ENCODE results near the gene SRRM3.
"Not testable (repeated sequence)": the region's sequence is repeated elsewhere in the genome, so short reads cannot be mapped to it uniquely, and the experiment has no call there.

SRRM3 gene, protein sequence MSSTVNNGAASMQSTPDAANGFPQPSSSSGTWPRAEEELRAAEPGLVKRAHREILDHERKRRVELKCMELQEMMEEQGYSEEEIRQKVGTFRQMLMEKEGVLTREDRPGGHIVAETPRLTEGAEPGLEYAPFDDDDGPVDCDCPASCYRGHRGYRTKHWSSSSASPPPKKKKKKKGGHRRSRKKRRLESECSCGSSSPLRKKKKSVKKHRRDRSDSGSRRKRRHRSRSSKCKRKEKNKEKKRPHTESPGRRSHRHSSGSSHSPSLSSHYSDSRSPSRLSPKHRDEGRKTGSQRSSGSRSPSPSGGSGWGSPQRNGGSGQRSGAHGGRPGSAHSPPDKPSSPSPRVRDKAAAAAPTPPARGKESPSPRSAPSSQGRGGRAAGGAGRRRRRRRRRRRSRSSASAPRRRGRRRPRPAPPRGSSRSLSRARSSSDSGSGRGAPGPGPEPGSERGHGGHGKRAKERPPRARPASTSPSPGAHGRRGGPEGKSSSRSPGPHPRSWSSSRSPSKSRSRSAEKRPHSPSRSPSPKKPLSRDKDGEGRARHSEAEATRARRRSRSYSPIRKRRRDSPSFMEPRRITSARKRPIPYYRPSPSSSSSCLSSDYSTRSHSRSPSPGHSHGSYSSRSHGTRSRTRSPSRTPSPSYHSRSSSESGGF

DNA sequence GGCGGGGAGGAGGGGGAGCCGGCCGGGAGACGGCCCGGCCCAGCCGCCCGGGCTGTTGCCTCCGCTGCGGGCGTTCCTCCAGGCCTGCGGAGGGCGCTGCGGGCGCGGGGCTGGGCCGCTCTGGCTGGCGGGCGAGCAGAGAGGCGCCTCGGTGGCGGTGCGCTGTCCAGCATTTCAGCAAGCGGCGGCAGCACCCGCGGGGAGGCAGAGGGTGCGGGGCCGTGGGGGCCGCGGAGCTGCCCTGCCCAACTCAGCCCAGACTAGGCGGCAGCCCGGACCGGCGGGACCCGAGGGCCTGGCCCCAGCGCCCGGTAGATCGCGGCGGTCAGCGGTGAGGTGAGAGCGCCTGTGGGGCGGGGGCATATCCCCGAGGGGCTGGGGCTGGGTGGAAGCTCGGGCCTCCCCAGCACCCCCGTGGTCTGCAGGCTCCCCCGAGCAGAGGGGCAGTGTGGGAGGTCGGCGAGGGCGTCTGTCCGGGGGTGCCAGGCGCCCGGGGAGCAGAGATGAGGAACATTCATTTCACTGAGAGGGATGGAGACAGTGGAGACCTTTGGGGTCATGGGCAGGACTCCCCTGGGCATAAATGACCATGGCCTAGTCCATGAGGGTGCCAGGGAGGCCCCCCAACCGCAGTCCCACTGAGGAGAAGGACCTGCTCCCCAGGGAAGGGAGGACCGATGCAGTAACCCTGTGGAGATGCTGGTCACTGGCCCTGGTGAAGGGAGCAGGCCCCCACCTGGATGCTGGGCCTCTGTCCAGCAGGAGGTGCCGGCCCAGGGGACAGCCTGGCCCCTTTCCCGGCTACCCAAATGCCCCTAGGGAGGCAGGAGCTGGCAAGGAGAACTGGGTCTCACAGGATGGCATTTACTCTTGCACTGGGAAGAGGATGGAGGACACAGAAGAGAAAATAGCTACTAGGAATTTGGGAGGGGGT is at the start of gene SRRM3:
SRRM3 (plus strand) TSS at position 165 of the 934 bp plus-strand sequence. CDS start 33,171 bp downstream, outside the sequence.
- DNase-seq (ENCODE audit: low read depth) = no peak

DNA sequence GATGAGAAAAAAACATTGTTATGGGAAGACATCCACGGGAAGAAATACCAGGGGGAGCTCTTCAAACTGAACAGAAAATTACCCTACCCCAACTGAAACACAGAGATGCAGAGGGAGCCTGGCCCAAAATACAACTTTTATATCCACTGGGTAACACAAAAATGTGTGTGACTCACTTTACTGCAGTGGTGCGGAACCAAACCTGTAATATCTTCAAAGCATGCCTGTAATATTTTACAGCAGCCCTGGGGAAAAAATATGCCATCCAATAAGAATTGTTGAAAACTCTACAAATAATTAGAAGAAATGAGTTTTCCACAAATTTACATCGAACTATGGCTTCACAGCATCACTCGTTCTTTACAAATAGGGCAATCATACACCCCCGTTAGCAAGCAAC is 49.8 kb upstream of the SRRM3 start:
- no peak for DNase-seq (ENCODE audit: low read depth)

DNA sequence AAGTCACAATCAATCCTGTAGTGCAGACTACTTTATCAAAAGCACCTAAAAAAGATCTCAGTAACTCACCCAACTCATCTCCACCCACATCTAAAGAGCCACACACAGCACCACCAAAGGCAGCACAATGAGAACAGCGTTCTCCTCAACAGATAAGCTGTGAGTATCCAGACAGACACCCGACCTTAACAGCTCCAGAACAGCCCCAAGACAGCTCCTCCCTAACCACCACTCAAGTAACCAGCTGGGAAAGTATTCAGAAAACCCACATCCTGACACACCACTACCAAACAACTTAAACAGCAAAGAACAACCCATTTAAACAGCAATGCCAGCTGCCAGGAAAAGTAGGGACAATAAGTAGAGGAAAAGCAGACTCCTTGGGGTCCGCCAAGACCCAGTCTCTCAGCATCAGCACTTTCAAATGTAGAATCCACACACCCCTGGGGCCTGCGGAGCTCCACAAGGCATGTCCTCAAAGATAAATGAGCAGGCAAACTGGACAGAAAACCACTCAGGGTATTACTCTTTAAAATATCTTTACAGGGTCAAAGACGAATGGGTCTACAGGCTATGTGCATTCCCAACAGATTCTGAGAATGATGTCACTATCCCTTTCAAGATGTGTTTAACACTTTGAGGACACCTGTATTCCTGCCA is 48.0 kb upstream of the SRRM3 start:
- not testable (repeated sequence) for DNase-seq (ENCODE audit: low read depth)

DNA sequence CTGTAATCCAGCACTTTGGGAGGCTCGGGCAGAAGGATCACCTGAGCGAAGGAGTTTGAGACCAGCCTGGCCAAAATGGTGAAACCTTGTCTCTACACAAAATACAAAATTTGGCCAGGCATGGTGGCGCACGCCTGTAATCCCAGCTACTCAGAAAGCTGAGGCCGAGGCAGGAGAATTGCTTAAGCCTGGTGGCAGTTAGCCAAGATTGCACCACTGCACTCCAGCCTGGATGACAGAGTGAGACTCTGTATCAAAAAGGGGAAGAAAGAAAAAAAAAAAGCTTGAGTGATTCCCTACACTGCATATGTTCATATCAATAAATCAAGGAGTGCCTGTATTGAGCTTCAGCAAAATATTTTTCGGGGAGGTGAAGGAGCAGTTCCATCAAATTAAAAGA is 45.8 kb upstream of the SRRM3 start:
- DNase-seq (ENCODE audit: low read depth) = no peak

DNA sequence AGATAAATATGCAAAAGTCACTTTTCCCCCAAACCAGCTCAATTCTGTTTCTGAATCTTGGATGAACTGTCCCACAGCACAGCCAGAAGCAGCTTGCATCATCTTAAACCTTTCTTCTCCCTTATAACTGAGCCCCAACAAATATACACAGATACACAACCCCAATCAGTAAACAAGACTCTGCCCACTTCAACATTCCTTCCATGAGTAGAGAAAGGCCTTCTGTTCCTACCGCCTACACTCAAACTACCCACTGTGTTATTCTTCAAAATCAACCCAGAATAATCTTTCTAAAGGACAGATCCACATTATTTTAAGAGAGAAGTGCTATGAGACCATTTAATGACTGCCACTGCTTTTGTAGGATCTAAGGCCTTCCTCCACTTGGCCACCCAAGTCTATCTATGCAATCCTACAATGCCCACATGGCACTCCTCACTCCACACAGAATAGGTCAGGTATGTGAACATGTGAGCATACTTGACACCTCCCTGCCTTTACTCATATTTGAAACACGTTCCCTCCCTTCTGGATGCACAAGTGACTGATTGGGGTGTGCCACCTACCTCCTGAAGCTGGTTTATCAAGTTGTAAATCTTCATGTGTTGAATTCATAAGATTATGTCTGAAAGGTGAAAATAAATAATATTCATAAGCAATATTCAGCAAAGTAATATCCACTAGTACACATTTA is 44.6 kb upstream of the SRRM3 start:
- not testable (repeated sequence) for DNase-seq (ENCODE audit: low read depth)

DNA sequence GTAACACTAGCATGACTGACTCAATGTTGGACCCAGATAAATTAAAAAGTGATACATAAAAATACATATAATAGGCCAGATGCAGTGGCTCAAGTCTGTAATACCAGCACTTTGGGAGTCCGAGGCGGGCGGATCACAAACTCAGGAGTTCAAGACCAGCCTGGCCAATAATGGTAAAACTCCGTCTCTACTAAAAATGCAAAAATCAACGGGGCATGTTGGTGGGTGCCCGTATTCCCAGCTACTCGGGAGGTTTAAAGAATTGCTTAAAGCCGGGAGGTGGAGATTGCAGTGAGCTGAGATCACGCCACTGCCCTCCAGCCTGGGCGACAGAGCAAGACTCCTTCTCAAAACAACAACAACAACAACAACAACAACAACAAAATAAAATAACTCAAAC is 43.3 kb upstream of the SRRM3 start:
- DNase-seq (ENCODE audit: low read depth) = not testable (repeated sequence)

DNA sequence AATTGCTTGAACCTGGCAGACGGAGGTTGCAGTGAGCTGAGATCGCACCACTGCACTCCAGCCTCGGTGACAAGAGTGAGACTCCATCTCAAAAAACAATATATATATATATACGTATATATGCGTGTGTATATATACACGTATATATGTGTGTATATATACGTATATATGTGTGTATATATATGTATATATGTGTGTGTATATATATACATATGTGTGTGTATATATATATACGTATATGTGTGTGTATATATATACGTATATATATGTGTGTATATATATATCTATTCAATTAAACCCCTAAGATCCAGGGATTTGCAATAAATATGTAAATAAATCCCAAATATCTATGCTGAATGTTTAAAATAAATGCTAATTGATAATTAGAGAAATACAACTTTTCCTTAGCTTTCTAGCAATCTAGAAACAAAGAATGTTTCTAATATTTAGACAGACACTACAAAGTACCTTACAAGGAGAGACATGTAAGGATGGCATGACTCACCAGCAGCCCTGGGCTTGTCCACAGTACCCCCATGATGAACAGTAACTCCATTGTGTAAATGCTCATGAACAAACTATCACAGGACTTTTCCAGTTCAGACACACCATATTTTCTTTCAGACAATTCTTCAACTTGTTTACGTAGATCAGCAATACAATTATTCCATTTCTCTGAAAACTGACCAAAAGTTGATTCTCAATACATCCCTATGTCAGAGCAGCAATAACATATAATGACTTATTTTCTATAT is 39.1 kb upstream of the SRRM3 start:
- DNase-seq (ENCODE audit: low read depth) = not testable (repeated sequence)

DNA sequence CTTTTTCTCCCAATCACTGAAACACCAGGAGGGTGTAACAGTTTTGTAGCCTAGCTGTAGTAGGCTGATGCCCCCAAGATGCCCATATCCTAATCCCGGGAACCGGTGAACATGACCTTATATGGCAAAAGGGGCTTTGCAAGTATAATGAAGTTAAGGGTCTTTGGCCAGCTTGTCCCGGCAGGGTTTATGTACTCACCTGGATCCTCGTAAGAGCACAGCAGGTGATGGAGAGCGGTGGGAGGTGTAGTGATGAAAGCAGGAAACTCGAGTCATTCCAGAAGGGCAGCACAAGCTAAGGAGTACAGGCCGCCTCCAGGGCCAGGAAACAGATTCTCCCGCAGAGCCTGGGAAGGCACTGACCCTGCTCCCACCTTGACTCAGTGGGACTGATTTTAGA is 37.9 kb upstream of the SRRM3 start:
- DNase-seq (ENCODE audit: low read depth) = not testable (repeated sequence)

DNA sequence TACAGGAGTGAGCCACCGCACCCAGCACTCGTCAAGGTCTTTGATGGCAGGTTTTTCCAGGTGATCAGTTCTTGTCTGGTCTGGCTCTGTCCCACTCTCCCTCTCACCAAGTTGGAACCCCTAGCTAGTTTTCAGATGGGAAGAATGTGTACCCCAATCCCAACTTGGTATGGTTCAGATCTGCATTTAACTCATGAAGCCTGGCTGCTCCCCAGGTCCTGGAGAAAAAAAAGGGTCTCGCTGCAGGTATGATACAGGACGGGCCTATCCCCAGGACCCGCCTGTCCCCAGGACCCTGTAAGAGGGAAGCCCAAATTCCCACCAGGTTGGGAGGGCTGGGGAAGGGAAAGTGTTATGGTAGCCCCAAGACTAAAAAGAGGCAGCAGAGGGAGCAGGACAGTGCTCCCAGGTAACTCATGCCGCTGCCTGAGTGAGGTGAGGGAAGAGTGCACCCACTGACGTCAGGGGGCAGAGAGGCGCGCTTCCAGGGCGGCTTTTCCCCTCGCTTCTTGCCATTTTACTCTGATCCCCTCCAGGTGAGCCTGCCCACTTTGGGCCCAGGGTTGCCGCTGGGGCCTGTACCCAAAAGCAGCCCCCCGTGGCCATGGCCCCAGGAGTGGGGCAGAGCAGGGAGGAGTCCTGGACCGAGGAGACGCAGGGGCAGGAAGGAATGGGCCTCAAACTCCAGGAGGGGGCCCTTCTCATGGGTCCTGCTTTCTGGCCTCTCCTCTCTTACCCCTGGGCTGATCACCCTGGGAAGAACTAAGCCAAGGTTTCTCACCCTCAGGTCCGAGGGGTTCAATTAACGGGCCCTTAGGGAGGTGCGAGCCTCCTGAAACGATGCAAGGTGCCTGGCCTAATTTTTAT is 36.4 kb upstream of the SRRM3 start:
- no peak for DNase-seq (ENCODE audit: low read depth)

DNA sequence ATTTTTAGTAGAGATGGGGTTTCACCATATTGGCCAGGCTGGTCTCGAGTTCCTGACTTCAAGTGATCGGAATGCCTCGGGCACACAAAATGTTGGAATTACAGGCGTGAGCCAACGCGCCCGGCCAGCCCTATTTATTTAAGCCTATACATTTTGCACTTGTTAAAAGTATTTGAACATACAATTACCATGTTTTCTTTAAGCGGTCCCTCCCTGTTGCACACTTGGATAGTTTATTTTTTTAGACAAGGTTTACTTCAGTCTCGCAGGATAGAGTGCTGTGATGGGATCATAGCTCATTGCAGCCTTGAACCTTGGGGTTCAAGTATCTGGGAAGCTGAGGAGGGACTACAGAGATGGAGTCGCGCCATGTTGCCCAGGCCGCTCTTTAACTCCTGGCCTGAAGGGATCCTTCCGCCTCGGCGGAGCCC is 35.7 kb upstream of the SRRM3 start:
- DNase-seq (ENCODE audit: low read depth) = no peak

DNA sequence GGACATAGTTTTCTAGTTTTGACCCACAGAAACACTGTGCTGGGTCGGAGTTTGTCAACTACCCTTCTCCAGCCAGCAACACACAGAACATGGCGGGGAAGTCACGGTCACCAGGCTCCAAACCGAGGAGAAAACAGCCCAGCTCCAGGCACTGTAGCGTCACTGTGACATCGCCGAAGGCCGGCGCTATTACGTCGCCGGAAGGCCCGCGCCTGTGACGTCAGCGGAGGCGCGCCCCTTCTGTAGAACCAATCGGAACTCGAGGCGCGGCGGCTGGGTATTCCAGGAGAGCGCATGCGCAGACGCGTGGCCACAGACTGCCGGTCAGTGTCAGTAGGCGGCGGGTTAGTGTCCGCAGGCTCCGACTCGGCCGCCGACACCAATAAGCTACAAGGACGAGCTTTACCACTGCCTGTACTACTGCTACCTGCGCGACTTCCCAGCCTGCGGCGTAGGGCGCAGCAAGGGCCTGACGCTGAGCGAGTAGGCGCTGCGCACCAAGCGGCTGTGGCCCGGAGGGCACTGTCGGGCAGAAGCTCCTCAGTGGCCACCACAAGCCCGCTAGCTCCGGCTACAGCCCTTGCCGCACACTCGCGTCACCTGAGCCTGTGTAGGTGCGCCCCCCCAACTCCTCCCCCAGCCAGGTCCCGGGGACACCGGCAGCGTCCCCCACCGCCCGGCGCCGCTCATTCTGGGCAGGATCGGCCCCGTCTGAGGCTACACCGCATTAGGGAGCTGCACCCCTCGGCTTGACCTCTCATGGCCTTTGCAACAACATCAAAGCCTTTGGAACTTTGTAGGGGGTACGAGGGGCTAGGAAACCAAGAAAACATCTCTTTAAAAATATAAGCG is 35.1 kb upstream of the SRRM3 start:
- peak; percentile 49 for DNase-seq (ENCODE audit: low read depth)

DNA sequence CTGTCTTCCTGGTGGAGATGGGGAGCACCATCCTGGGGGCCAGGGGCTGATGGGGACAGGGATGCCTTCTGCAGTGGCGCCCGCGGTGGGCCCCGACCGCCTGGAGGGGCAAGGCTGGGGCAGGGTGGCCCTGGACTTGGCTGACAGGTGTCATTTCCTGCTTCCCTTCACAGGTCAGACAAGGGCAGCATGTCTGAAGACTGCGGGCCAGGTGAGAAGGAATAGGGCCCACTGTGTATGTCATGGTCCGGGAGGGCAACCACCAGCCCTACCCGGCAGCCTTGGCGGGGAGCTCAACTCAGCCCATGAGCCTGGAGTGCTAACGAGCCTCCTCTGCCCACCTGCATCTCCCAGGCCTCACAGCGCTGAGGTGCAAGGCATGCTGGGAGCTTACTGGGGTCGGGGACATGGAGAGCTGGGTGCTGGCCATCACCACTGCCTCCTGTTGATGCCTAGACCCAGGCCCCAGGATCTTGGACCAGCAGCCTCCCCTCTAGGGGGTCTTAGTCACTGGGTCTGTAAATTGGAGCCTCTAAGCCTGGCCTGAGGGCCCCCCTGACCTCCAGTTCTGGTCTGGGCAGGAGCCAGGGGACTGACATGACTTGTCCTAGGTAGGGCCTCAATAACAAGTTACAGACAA is 28.0 kb upstream of the SRRM3 start:
- no peak for DNase-seq (ENCODE audit: low read depth)

DNA sequence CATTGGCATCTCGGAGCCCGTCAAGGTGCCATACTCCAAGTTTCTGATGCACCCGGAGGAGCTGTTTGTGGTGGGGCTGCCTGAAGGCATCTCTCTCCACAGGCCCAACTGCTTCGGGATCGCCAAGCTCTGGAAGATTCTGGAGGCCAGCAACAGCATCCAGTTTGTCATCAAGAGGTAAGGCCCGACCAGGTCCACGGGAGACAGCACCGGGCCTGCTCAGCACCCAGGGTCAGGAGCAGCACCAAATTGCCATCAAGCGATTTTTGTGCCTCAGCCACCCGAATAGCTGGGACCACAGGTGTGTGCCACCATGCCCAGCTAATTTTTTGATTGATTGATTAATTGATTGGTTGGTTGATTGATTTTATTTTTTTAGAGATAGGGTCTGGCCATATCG is 24.7 kb upstream of the SRRM3 start:
- not testable (repeated sequence) for DNase-seq (ENCODE audit: low read depth)

DNA sequence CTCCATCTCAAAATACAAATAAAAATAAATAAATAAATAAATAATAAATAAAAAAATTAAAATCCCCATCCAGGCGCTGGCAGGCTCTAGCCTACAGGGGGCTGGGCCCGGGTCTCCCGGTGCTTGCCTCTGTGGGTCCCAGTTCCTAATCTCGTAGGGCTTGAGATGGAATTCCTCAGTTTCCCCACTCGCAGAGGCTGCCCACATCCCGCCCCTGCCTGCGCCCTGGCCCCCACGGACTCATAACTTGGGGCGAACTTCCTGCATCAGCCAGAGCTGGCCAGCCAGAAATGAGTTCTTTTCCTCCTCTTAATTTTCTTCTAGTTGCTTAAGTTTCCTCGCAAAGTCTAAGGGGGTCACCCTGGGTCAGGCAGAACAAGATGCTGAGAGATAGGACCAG is 22.0 kb upstream of the SRRM3 start:
- DNase-seq (ENCODE audit: low read depth) = no peak

DNA sequence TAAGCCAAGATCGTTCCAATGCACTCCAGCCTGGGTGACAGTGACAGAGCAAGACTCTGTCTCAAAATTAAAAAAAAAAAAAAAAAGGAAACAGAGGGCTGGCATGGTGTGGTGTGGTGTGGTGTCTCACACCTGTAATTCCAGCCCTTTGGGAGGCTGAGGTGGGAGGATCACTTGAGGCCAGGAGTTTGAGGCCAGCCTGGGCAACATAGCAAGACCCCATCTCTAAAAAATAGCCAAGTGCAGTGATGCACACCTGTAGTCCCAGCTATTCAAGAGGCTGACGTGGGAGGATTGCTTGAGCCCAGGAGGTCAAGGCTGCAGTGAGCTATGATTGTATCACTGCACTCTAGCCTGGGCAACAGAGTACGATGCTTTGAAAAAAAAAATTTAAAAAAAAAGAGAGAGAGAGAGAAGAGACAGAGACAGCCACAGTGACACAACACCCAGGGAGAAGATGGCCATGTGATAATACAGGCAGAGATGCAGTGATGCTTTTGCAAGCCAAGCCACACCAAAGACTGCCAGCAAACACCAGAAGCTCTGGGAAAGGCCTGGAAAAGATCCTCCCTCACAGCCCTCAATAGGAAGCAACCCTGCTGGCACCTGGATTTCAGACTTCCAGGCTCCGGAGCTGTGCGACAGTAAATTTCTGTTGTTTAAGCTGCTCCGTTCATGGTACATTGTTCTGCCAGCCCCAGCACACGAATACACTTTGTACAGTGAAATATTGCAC is 19.3 kb upstream of the SRRM3 start:
- DNase-seq (ENCODE audit: low read depth) = no peak

DNA sequence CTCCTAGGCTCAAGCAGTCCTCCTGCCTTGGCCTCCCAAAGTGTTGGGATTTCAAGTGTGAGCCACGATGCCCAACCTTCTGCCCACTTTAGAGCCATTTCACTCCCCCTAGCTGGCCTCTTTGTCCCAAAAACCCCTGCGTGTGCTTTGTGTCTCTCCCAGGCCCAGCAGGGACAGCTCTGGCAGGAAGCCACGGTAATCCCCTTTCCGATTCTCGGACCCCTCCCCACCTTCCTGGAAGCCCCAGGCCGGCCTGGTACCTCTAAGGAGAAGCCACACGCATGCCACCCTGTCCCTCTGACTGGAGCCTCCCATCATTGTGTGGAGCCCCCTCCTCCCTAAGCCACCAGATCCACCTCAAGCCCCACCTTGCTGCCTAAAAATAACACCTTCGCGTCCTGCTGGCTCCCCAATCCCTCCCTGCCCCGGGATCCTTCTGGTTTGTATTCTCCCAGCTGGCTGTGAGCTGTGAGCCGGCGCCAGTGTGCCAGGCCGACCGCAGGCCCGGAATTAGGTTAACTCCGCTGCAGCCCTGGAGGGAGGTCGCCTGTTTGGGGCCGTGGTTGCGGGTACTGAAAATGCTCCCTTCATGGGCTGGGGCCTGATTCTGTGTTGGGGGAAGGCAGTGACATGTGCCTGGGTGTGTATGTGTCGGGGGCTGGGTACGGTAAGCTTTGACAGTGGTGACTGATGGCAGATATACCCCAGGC is 16.4 kb upstream of the SRRM3 start:
- no peak for DNase-seq (ENCODE audit: low read depth)

DNA sequence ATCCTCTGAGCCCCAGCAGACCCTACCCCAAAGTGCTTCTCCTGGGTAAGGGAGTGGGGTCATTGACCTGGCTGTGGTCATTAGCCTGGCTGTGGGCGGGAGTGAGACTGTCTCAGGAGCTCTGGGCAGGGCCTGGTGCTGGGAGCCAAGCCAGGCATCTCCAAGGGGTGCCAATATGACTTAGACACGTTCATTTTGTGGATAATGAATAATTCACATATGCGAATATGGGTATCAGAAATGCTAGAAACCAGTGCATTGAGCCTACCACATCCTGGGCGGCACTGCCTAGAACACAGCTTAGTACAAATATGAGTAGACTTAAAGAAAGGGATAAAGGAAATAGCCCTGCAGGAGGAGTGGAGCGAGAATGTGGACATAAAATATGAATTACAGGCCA is 14.4 kb upstream of the SRRM3 start:
- no peak for DNase-seq (ENCODE audit: low read depth)
